Forelimb muscle (tissue), 1 donor: Measurements from ENCODE around the gene NTNG1. TPM values are rescaled to one million over a fixed set of nuclear protein-coding genes. Genes with fewer than 3 reads are reported as not detected.
"Not testable (repeated sequence)": the region's sequence is repeated elsewhere in the genome, so short reads cannot be mapped to it uniquely, and the experiment has no call there.

Source experiments
- DNase-seq: peaks from one replicate; pipeline ENCODE4 v3.0.0-alpha.2; 2013; ENCODE audit warnings: low read depth
- polyA plus RNA-seq: library from polyadenylated mRNA; unstranded; fragments of 120-200 nt; gene quantifications from one replicate; pipeline ENCODE4 v1.2.1, GENCODE V29; 2013; ENCODE audit not compliant: insufficient read length

The NTNG1 gene
- polyA plus RNA-seq, 1 donor, result 8.5 TPM

GRCh38 chr1:107196973-107197562 is 56.2 kb downstream of the NTNG1 start:
- no peak for DNase-seq

- no peak for DNase-seq
Observed at GRCh38 chr1:107198561-107198960, 57.7 kb downstream of the NTNG1 start.

GRCh38 chr1:107200631-107201030 is 59.8 kb downstream of the NTNG1 start:
- DNase-seq, result no peak

GRCh38 chr1:107202007-107202406 is 61.2 kb downstream of the NTNG1 start:
- no peak for DNase-seq

GRCh38 chr1:107213225-107213624 is 72.4 kb downstream of the NTNG1 start:
- DNase-seq, result no peak

GRCh38 chr1:107220036-107220435 is 79.2 kb downstream of the NTNG1 start:
- DNase-seq, result no peak

- DNase-seq, result no peak
Observed at GRCh38 chr1:107225706-107226105, 84.9 kb downstream of the NTNG1 start.

- DNase-seq, result no peak
Observed at GRCh38 chr1:107228704-107229371, 88.0 kb downstream of the NTNG1 start.

GRCh38 chr1:107229711-107230110 is 88.9 kb downstream of the NTNG1 start:
- no peak for DNase-seq

- no peak for DNase-seq
Observed at GRCh38 chr1:107230121-107230520, 89.3 kb downstream of the NTNG1 start.

- DNase-seq, result no peak
Observed at GRCh38 chr1:107231291-107231690, 90.5 kb downstream of the NTNG1 start.

GRCh38 chr1:107232426-107232825 is 91.6 kb downstream of the NTNG1 start:
- no peak for DNase-seq

GRCh38 chr1:107236760-107237159 is 95.9 kb downstream of the NTNG1 start:
- not testable (repeated sequence) for DNase-seq

GRCh38 chr1:107243461-107243860 is 102.6 kb downstream of the NTNG1 start:
- DNase-seq, result no peak

- DNase-seq, result no peak
Observed at GRCh38 chr1:107244709-107245500, 104.1 kb downstream of the NTNG1 start.

GRCh38 chr1:107246775-107247345 is 106.0 kb downstream of the NTNG1 start:
- DNase-seq, result no peak

- no peak for DNase-seq
Observed at GRCh38 chr1:107247679-107248078, 106.8 kb downstream of the NTNG1 start.

GRCh38 chr1:107250169-107250568 is 109.3 kb downstream of the NTNG1 start:
- DNase-seq, result no peak

GRCh38 chr1:107251083-107251482 is 110.2 kb downstream of the NTNG1 start:
- no peak for DNase-seq

- no peak for DNase-seq
Observed at GRCh38 chr1:107251839-107252238, 111.0 kb downstream of the NTNG1 start.

- no peak for DNase-seq
Observed at GRCh38 chr1:107252271-107252670, 111.4 kb downstream of the NTNG1 start.

GRCh38 chr1:107254306-107254705 is 113.5 kb downstream of the NTNG1 start:
- DNase-seq, result no peak

GRCh38 chr1:107255469-107255868 is 114.6 kb downstream of the NTNG1 start:
- no peak for DNase-seq
